ENCODE measurements around the gene PLXDC2.

The PLXDC2 gene

DNA sequence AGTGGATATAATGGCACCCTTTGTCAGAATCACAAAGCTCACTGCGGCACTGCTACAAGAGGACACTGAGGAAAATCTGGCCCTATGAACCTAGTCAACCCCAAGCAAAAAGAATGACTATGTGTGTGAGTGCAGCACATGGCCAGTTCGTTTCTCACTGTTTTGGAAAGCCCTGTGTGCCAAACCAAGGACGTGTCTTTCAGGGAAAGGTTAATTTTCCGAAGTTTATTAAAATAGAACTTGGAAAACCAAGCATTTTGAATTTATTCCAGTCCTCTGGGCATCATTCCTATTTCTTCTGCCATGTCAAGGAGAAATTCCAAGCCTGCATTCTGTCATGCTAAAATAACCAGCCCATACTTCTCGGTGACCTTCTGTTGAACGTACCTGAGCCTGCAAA lies 471.8 kb downstream of the PLXDC2 start:
- FAIRE-seq, result no peak
- no peak for TF ChIP-seq CTCF (IDR thresholded peaks at IDR 0.05; ENCODE audit: insufficient read depth, missing control alignments)
- DNase-seq (ENCODE audit: insufficient read length, low spot score), result no peak

GRCh38 chr10:20289070-20289828 lies 473.0 kb downstream of the PLXDC2 start:
- no peak for DNase-seq (ENCODE audit: insufficient read length, low spot score)
- FAIRE-seq, result no peak
- no peak for TF ChIP-seq CTCF (IDR thresholded peaks at IDR 0.05; ENCODE audit: insufficient read depth, missing control alignments)

- FAIRE-seq, result no peak
- no peak for DNase-seq (ENCODE audit: insufficient read length, low spot score)
- TF ChIP-seq CTCF (IDR thresholded peaks at IDR 0.05; ENCODE audit: insufficient read depth, missing control alignments), result no peak
Measured at GRCh38 chr10:20298417-20298816, 482.2 kb downstream of the PLXDC2 start.

- FAIRE-seq (no peak), DNase-seq (ENCODE audit: insufficient read length, low spot score) (no peak)
- TF ChIP-seq CTCF (IDR thresholded peaks at IDR 0.05; ENCODE audit: insufficient read depth, missing control alignments), result no peak
Measured at GRCh38 chr10:20299034-20299736, 483.0 kb downstream of the PLXDC2 start.

- FAIRE-seq (no peak), DNase-seq (ENCODE audit: insufficient read length, low spot score) (no peak)
- TF ChIP-seq CTCF (IDR thresholded peaks at IDR 0.05; ENCODE audit: insufficient read depth, missing control alignments), result no peak
Measured at GRCh38 chr10:20300735-20301134, 484.5 kb downstream of the PLXDC2 start.

DNA sequence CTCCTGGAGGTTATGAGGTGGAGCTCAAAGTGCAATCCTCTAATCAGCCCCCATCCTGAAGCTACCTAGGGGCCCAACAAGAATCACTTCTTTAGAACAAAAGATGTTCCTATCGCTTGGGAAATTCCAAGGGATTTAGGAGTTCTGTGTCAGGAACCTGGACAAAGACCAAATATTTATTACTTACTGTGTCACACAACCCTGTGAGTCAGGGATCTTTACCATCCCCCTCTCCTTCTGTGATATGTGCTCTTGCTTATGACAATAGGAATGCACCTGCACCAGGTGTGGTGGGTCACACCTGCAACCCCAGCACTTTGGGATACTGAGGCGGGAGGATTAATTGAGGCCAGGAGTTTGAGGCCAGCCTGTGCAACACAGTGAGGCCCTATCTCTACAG lies 485.8 kb downstream of the PLXDC2 start:
- no peak for DNase-seq (ENCODE audit: insufficient read length, low spot score)
- FAIRE-seq, result no peak
- no peak for TF ChIP-seq CTCF (IDR thresholded peaks at IDR 0.05; ENCODE audit: insufficient read depth, missing control alignments)

All from D721Med (cell line).